Stimulated activated CD8-positive, alpha-beta memory T cell treated with anti-CD3 and anti-CD28 coated beads, Interleukin-4, amount 100 ng/mL, for 1 hour (primary cell): ENCODE data around the gene SERPINA10.
"Not testable (repeated sequence)": the region's sequence is repeated elsewhere in the genome, so short reads cannot be mapped to it uniquely, and the experiment has no call there.

Source experiments
- DNase-seq, 2 donors: peaks; one replicate each; pipeline ENCODE4 v3.0.0-alpha.2; 2020; ENCODE audit warnings: low read depth in 2 of 2, low spot score in 1 of 2

SERPINA10 gene

GRCh38 chr14:94285158-94285557 lies 7.9 kb downstream of the SERPINA10 start:
- no peak for DNase-seq

- DNase-seq = no peak
Measured at GRCh38 chr14:94284221-94284620, 8.8 kb downstream of the SERPINA10 start.

- no peak for DNase-seq
Measured at GRCh38 chr14:94282991-94283723, 9.9 kb downstream of the SERPINA10 start.

- DNase-seq = no peak
Measured at GRCh38 chr14:94278731-94279130, 14.3 kb downstream of the SERPINA10 start.

GRCh38 chr14:94276898-94277561 lies 16.0 kb downstream of the SERPINA10 start:
- not testable (repeated sequence) for DNase-seq

GRCh38 chr14:94269156-94269555 lies 23.9 kb downstream of the SERPINA10 start:
- DNase-seq = no peak

DNA sequence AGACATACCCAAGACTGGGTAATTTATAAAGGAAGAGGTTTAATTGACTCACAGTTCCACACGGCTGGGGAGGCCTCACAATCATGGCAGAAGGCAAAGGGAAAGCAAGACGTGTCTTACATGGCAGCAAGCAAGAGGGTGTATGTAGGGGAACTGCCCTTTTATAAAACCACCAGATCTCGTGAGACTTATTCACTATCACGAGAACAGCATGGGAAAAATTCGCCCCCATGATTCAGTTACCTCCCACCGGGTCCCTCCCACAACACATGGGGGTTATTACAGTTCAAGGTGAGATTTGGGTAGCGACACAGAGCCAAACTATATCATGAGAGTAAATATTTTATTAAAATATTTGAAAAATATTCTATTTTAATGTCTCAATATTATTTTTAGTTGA lies 24.5 kb downstream of the SERPINA10 start:
- DNase-seq = not testable (repeated sequence)

- DNase-seq = no peak
Measured at GRCh38 chr14:94267352-94267751, 25.7 kb downstream of the SERPINA10 start.

DNA sequence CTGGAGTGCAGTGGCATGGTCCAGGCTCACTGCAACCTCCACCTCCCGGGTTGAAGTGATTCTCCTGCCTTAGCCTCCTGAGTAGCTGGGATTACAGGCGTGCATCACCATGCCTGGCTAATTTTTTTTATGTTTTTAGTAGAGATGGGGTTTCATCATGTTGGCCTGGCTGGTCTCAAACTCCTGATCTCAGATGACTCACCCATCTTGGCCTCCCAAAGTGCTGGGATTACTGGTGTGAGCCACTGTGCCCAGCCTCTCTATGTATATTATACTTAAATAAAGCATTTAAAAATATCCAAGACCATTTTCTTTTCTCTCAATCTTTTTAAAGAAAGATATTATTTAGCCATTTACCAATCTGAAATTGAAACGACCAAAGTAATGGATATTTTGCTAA lies 28.9 kb downstream of the SERPINA10 start:
- not testable (repeated sequence) for DNase-seq

DNA sequence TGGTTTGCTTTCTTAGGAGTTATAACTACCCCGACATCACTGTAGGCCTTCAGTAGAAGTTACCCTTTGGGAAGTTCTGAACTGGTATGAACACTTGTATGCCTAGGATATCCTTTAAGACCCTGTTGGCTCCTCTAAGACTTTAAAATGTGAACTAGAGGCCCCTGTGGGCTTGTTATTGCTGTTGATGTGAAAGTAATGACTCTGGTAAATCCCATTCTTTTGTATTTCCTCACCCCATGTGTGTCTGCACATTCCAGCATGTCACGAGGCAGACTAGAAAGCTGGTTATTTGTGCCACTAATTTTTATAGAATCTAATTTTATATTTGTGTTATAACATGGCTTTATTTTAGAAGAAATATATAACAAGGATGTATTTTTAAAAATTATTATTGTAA lies 48.9 kb downstream of the SERPINA10 start:
- no peak for DNase-seq

DNA sequence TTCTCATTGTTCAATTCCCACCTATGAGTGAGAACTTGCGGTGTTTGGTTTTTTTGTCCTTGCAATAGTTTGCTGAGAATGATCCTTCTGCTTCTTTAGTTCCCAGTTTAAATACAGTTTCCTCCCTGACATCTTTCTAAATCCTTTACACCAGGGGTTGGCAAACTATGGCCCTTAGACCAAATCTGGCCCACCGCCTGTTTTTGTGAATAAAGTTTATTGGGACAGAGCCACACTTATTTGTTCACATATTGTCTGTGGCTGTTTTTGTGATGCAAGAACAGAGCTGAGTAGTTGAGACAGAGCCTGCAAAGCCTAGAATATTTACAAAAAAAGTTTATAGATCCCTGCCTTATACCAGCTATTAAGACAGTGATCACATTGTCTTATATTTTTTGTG lies 53.7 kb downstream of the SERPINA10 start:
- no peak for DNase-seq

DNA sequence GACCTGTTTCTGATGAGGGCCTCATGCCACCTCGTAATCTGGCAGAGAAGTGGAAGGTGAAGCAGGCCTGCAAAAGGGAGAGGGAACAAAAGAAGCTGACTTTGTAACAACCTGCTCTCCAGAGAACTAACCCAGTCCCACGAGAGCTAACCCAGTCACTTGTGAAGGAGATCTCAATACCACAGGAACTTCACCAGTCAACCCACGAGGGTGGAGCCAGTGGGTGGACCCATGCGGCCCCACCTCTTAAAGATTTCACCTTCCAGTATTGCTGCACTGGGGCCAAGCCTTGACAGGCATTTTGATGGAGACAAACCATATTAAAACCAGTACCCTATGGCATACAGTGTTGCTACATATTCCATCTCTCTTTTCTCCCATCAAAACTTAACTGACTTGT lies 55.1 kb downstream of the SERPINA10 start:
- DNase-seq = no peak

DNA sequence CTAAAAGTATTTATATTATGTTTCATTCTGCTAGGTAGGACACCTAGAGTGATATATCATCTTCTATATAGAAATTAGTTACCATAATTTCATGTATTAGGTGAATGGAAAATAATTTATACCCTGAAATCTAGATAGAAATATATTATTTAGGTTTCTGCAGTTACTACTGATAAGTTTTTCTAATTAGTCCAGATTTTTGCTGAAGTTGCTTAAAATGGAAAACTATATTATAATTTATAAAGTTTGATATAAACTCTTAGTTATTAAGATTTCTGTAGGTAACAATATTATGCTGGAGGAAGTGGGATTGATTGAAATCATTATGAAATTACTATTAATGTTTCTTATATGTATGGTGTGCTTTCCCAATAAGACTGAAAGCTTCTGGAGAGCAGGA lies 56.0 kb downstream of the SERPINA10 start:
- DNase-seq = no peak
